Measurements from ENCODE around the gene CAPN10.

The CAPN10 gene

GRCh38 chr2:240589375-240589774, 2.8 kb downstream of the CAPN10 start:
- no peak for DNase-seq (ENCODE audit: low read depth in 2 of 2)

GRCh38 chr2:240589850-240590525, 3.5 kb downstream of the CAPN10 start:
- no peak for DNase-seq (ENCODE audit: low read depth in 2 of 2)

- no peak for DNase-seq (ENCODE audit: low read depth in 2 of 2)
Observed at GRCh38 chr2:240590681-240591111, 4.2 kb downstream of the CAPN10 start.

- no peak for DNase-seq (ENCODE audit: low read depth in 2 of 2)
Observed at GRCh38 chr2:240591226-240591625, 4.7 kb downstream of the CAPN10 start.

- DNase-seq (ENCODE audit: low read depth in 2 of 2), result no peak
Observed at GRCh38 chr2:240591784-240592183, 5.2 kb downstream of the CAPN10 start.

GRCh38 chr2:240593026-240593702, 6.6 kb downstream of the CAPN10 start:
- no peak for DNase-seq (ENCODE audit: low read depth in 2 of 2)

GRCh38 chr2:240593703-240594451, 7.3 kb downstream of the CAPN10 start:
- DNase-seq (ENCODE audit: low read depth in 2 of 2), result no peak

- no peak for DNase-seq (ENCODE audit: low read depth in 2 of 2)
Observed at GRCh38 chr2:240594511-240595380, 8.2 kb downstream of the CAPN10 start.

GRCh38 chr2:240595381-240596079, 9.0 kb downstream of the CAPN10 start:
- DNase-seq (ENCODE audit: low read depth in 2 of 2), result no peak

- no peak for DNase-seq (ENCODE audit: low read depth in 2 of 2)
Observed at GRCh38 chr2:240596080-240596460, 9.5 kb downstream of the CAPN10 start.

GRCh38 chr2:240596491-240596931, 10.0 kb downstream of the CAPN10 start:
- no peak for DNase-seq (ENCODE audit: low read depth in 2 of 2)

GRCh38 chr2:240597054-240597418, 10.5 kb downstream of the CAPN10 start:
- DNase-seq (ENCODE audit: low read depth in 2 of 2), result no peak

- no peak for DNase-seq (ENCODE audit: low read depth in 2 of 2)
Observed at GRCh38 chr2:240597419-240598181, 11.1 kb downstream of the CAPN10 start.

GRCh38 chr2:240598311-240598911, 11.9 kb downstream of the CAPN10 start:
- DNase-seq (ENCODE audit: low read depth in 2 of 2), result no peak

GRCh38 chr2:240599141-240599583, 12.6 kb downstream of the CAPN10 start:
- no peak for DNase-seq (ENCODE audit: low read depth in 2 of 2)

- no peak for DNase-seq (ENCODE audit: low read depth in 2 of 2)
Observed at GRCh38 chr2:240600451-240600961, 14.0 kb downstream of the CAPN10 start.

- DNase-seq (ENCODE audit: low read depth in 2 of 2), result no peak
Observed at GRCh38 chr2:240601061-240601830, 14.7 kb downstream of the CAPN10 start.

GRCh38 chr2:240601831-240602160, 15.3 kb downstream of the CAPN10 start:
- DNase-seq (ENCODE audit: low read depth in 2 of 2), result no peak

Data from activated CD8-positive, alpha-beta memory T cell treated with anti-CD3 and anti-CD28 coated beads for 4 hours (primary cell).